ENCODE results near the gene WASL. TPM values are rescaled to one million over a fixed set of nuclear protein-coding genes. Genes with fewer than 3 reads are reported as not detected.

Gene WASL
- total RNA-seq, 2 donors from 2014 or later = 37.7 to 64.9 TPM

- no peak for TF ChIP-seq POLR2A (IDR thresholded peaks at IDR 0.05)
- no peak for TF ChIP-seq POLR2AphosphoS5 (IDR thresholded peaks at IDR 0.05)
- no peak for TF ChIP-seq CTCF (IDR thresholded peaks at IDR 0.05)
- peak overlapping the region; percentile 95 to 97 for H3K27ac ChIP-seq
- WGBS = 6% methylated on average over 4 of the region's 4 CpGs
- DNase-seq (ENCODE audit: low spot score) = no peak
- H3K4me3 ChIP-seq = peak overlapping the region; percentile 85 to 88
- intact Hi-C loops (cut with DNase I) = no loop called here
- H3K4me1 ChIP-seq (replicated peaks) = no peaks in the 10 kb centered on the region
- no peaks in the 10 kb centered on the region for H3K9me3 ChIP-seq
- H3K36me3 ChIP-seq = no peaks in the 10 kb centered on the region
- no peaks in the 10 kb centered on the region for H3K27me3 ChIP-seq (replicated peaks; ENCODE audit: insufficient read depth)
Observed at GRCh38 chr7:123746931-123747488, 1.8 kb downstream of the WASL start.

- no peaks in the 10 kb centered on the region for H3K27me3 ChIP-seq (replicated peaks; ENCODE audit: insufficient read depth)
- intact Hi-C loops (cut with DNase I) = no loop called here
- H3K4me1 ChIP-seq (replicated peaks) = no peaks in the 10 kb centered on the region
- TF ChIP-seq POLR2A (IDR thresholded peaks at IDR 0.05) = no peak
- TF ChIP-seq CTCF (IDR thresholded peaks at IDR 0.05) = no peak
- TF ChIP-seq POLR2AphosphoS5 (IDR thresholded peaks at IDR 0.05) = no peak
- no peak overlapping the region for H3K27ac ChIP-seq
- no peaks in the 10 kb centered on the region for H3K9me3 ChIP-seq
- 39% methylated on average over 2 of the region's 2 CpGs for WGBS
- H3K4me3 ChIP-seq = no peak overlapping the region
- H3K36me3 ChIP-seq = no peaks in the 10 kb centered on the region
- DNase-seq (ENCODE audit: low spot score) = no peak
Observed at GRCh38 chr7:123746055-123746454, 2.7 kb downstream of the WASL start.

- Histone ChIP-seq H3K9me3 (no peaks in the 10 kb centered on the region), H3K27me3 (replicated peaks; ENCODE audit: insufficient read depth) (no peaks in the 10 kb centered on the region), H3K4me3 (no peak overlapping the region), H3K4me1 (replicated peaks) (no peaks in the 10 kb centered on the region), H3K36me3 (no peaks in the 10 kb centered on the region), H3K27ac (no peak overlapping the region)
- intact Hi-C loops (cut with DNase I) = no loop called here
- no peak for DNase-seq (ENCODE audit: low spot score)
- TF ChIP-seq CTCF (IDR thresholded peaks at IDR 0.05) = no peak
- TF ChIP-seq POLR2A (IDR thresholded peaks at IDR 0.05) = no peak
- TF ChIP-seq POLR2AphosphoS5 (IDR thresholded peaks at IDR 0.05) = no peak
- 81% methylated on average over 2 of the region's 2 CpGs for WGBS
Observed at GRCh38 chr7:123745437-123745836, 3.4 kb downstream of the WASL start.

DNA sequence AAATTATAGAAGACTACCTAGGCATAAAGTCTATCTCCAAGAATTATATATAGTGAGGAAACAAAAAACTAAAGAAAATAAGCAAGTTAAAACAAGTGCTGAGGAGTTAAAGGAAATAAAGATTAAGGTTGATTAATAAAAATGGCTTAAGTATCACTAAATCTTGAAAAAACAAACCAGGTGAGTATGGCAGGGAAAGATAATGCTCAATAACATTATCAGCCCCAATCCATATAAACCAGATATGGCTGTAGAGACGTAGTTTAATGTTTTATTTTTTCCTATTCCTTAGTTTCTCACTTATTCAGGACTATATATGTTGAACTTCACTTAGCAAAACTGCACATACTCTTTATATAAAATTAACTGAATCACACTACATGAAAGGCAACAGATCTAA is 4.4 kb downstream of the WASL start:
- Histone ChIP-seq H3K9me3 (no peaks in the 10 kb centered on the region), H3K27me3 (replicated peaks; ENCODE audit: insufficient read depth) (no peaks in the 10 kb centered on the region), H3K36me3 (no peaks in the 10 kb centered on the region), H3K4me3 (no peak overlapping the region), H3K4me1 (replicated peaks) (no peaks in the 10 kb centered on the region), H3K27ac (no peak overlapping the region)
- 91% methylated on average over 1 of the region's 1 CpG for WGBS
- no peak for DNase-seq (ENCODE audit: low spot score)
- intact Hi-C loops (cut with DNase I) = no loop called here
- no peak for TF ChIP-seq CTCF (IDR thresholded peaks at IDR 0.05)
- no peak for TF ChIP-seq POLR2A (IDR thresholded peaks at IDR 0.05)
- TF ChIP-seq POLR2AphosphoS5 (IDR thresholded peaks at IDR 0.05) = no peak

GRCh38 chr7:123741940-123742339 is 6.9 kb downstream of the WASL start:
- no peak overlapping the region for H3K27ac ChIP-seq
- TF ChIP-seq CTCF (IDR thresholded peaks at IDR 0.05) = no peak
- TF ChIP-seq POLR2AphosphoS5 (IDR thresholded peaks at IDR 0.05) = no peak
- no peak for TF ChIP-seq POLR2A (IDR thresholded peaks at IDR 0.05)
- H3K9me3 ChIP-seq = no peaks in the 10 kb centered on the region
- H3K36me3 ChIP-seq = no peaks in the 10 kb centered on the region
- DNase-seq (ENCODE audit: low spot score) = no peak
- H3K4me1 ChIP-seq (replicated peaks) = no peaks in the 10 kb centered on the region
- H3K27me3 ChIP-seq (replicated peaks; ENCODE audit: insufficient read depth) = no peaks in the 10 kb centered on the region
- H3K4me3 ChIP-seq = no peak overlapping the region
- intact Hi-C loops (cut with DNase I) = no loop called here
